Motor neuron (in vitro differentiated cells): ENCODE measurements around the gene DYNC2H1. TPM values are rescaled to one million over a fixed set of nuclear protein-coding genes. Genes with fewer than 3 reads are reported as not detected.
"Not testable (repeated sequence)": the region's sequence is repeated elsewhere in the genome, so short reads cannot be mapped to it uniquely, and the experiment has no call there.

Experiments
- ATAC-seq, 8 experiments: fragments of 200-7000 bp; cut with Tn5 transposase; replicated peaks in 6 of 8; 2 replicates each; pipeline ENCODE4 v1.8.0; 2021; ENCODE audit warnings: mild to moderate bottlenecking in 8 of 8, moderate library complexity in 8 of 8
- H3K27ac ChIP-seq, 2 donors: fragments of 250-450 bp; sonication (Bioruptor Pico); 2 replicates each; pipeline ENCODE4 v1.9.0; 2021; ENCODE audit warnings: antibody characterized with exemption in 2 of 2, mild to moderate bottlenecking in 2 of 2, moderate library complexity in 1 of 2
- H3K4me1 ChIP-seq, 2 donors: fragments of 250-450 bp; sonication (Bioruptor Pico); replicated peaks in 1 of 2; 2 replicates each; pipeline ENCODE4 v1.6.1; 2021; ENCODE audit warnings: antibody characterized with exemption in 2 of 2, mild to moderate bottlenecking in 2 of 2, moderate library complexity in 1 of 2
- H3K4me3 ChIP-seq, 5 donors: fragments of 250-450 bp; sonication (Bioruptor Pico); 2 replicates each; pipeline ENCODE4 v1.9.0; 2021; ENCODE audit warnings: antibody characterized with exemption in 5 of 5, mild to moderate bottlenecking in 5 of 5, moderate library complexity in 4 of 5
- WGBS, 10 experiments: fragments of 450-650 bp; shearing (Covaris generic); methylation state at CpG; one replicate each; pipeline ENCODE4 v1.0.0; 2022; 5-methylcytosine and 5-hydroxymethylcytosine counted together
- in situ Hi-C, 9 experiments: fragments of 400-800 bp; cut with MboI; loops; one replicate each; pipeline ENCODE4 v1.15.0; 2021; ENCODE audit warnings: low sequenced_read_pairs in 9 of 9, low pct_unique_long_range_greater_than_20kb in 2 of 9; ENCODE audit not compliant: unreplicated experiment in 9 of 9
- total RNA-seq, 8 experiments: library from RNA; unstranded; fragments of 300-600 nt; gene quantifications; 2 replicates each; pipeline versions ENCODE4 v1.2.3 to v1.2.4, GENCODE V29; 2022

The DYNC2H1 gene
- total RNA-seq, 8 experiments from 2014 or later, result 19.7 to 51.0 (median 33.2) TPM

- in situ Hi-C loops, result no loop called here
- WGBS, 10 experiments, result 0 to 10% (median 0%) methylated on average over 1 to 10 of the region's 26 CpGs; no CpG with 5 or more reads in 3 of the 10 experiments
- H3K4me1 ChIP-seq, result peaks cover 4 to 22% of the 10 kb centered on the region in 2 donors
- peak overlapping the region; percentile 69 to 85 (median 76) for H3K4me3 ChIP-seq
- H3K27ac ChIP-seq, result peak overlapping the region; percentile 88 to 90
- peak; percentile 29 to 64 (median 48) for ATAC-seq
Measured at GRCh38 chr11:103091064-103091800, 18.0 kb upstream of the DYNC2H1 start.

DNA sequence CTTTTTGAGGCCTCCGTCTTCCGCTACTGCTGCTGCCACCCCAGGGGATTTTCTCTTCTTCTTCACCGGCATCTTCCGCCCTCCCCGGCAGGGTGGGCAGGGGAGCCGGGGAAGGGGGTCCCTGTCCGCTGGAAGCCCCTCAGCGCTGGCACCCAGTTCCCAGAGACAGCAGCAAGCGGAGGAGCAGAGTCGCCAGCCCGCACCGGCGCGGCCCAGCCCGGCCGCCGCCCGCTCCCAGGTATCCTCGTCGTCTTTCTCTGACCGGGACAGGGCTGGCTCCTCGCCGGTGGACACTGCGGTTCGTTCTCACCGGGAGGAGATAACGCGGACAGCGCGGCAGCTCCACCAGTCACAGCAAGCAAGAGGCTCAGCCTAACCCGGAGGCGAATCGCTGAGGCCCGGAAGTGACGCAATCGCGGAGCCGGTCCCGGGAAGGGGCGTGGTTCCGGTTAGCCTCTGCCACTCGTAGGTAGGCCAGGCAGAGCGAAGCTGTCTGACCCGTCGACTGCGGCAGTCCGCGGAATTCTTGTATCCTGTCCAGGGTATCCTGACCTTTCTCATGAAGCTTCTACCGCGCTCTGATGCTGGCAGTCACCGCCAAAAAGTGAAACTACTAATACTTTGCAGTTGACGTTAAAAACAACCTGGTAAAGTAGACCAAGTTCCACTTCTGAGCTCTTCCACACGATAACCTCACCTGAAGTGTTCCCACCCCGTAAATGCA lies 17.3 kb upstream of the DYNC2H1 start, which contains the start of gene DCUN1D5:
DCUN1D5 (minus strand) TSS at position 360 of the 724 bp plus-strand sequence; CDS start at position 72, 288 bp downstream.
- in situ Hi-C loops, result no loop called here
- 0 to 5% (median 0%) methylated on average over 1 to 21 of the region's 54 CpGs; no CpG with 5 or more reads in 1 of the 10 experiments for WGBS, 10 experiments

DNA sequence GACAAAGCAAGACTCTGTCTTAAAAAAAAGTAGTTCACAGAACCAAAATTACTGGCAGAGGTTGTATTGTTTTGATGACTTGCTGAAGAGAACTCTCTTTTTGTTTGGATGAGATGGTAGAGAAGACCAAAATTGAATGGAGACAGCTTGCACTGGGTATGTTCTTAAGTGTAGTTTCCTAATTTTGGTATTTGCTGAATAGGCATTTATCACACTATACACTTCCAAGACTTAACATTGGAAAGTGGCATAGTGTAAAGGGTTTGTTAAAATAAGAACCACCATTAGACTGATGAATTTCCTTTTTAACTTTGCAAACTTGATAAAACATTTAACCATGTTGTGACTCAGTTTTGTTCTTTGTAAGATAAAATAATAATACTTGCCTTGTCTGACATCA lies 11.9 kb upstream of the DYNC2H1 start:
- in situ Hi-C loops, result no loop called here
- Histone ChIP-seq H3K27ac (no peak overlapping the region), H3K4me3 (no peak overlapping the region), H3K4me1 (peaks cover 0 to 4% of the 10 kb centered on the region in 2 donors)
- no peak for ATAC-seq

More for the DNA sequence above, 17.3 kb upstream of the DYNC2H1 start, which contains the start of gene DCUN1D5:
- peaks cover 4 to 22% of the 10 kb centered on the region in 2 donors for H3K4me1 ChIP-seq
- H3K4me3 ChIP-seq, result peak within 1 kb of the TSS; percentile 69 to 85 (median 76)
- peak; percentile 87 to 99 (median 98) for ATAC-seq
- peak within 1 kb of the TSS; percentile 88 to 90 for H3K27ac ChIP-seq

DNA sequence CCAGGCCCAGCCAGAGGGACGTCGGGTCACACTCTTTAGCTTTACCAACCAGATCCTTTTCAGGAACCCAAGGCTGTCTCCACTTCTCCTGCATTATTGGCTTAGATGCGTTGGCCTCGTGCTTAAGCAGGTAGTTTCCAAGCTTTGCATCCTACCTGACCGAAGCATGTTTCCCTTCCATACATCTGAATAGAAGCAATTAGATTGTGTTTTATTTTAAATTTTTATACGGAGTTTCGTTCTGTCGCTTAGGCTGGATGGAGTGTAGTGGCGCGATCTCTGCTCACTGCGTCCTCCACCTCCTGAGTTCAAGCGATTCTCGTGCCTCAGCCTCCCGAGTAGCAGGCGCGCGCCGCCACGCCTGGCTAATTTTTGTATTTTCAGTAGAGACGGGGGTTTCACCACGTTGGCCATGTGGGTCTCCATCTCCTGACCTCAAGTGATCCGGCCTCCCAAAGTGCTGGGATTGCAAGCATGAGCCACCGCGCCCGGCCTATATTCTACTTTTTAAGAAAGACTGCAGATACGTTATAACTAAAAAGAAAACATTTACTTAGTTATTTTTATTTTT lies 677 bp downstream of the DYNC2H1 start:
- peak in 7 of 8 experiments; percentile 1 to 12 (median 4) for ATAC-seq
- Histone ChIP-seq H3K4me1 (peaks cover 5 to 20% of the 10 kb centered on the region in 2 donors), H3K4me3 (peak overlapping the region; percentile 51 to 60 (median 58)), H3K27ac (peak overlapping the region in 1 of 2 donors; percentile 5)
- 0 to 30% (median 4%) methylated on average over 1 to 24 of the region's 26 CpGs; no CpG with 5 or more reads in 1 of the 10 experiments for WGBS, 10 experiments
- in situ Hi-C loops, result no loop called here

- in situ Hi-C loops, result no loop called here
- peaks cover 5 to 20% of the 10 kb centered on the region in 2 donors for H3K4me1 ChIP-seq
- H3K27ac ChIP-seq, result no peak overlapping the region
- ATAC-seq, result no peak
- peak overlapping the region; percentile 51 to 60 (median 58) for H3K4me3 ChIP-seq
Measured at GRCh38 chr11:103110391-103110790, 1.2 kb downstream of the DYNC2H1 start.

DNA sequence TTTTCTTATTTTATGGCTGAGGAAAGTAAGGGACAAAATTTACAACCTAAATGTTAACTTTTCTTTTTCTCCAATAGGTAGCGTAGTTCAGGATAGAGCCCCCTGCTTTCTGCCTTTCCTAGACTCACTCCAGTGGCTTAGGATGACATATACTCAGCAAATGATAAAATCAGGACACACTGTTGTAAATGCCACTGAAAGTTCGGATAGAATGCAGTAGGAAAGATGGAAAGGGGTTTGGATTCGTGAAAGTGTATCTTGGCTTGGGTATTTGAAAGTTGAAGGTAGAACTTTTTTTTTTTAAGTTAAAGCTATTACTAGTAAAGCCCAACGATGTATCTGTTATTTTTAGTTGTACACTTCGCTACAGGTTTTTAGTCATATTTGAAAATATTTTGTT lies 2.2 kb downstream of the DYNC2H1 start:
- H3K27ac ChIP-seq, result no peak overlapping the region
- H3K4me1 ChIP-seq, result peaks cover 5 to 20% of the 10 kb centered on the region in 2 donors
- in situ Hi-C loops, result no loop called here
- 67 to 100% (median 87%) methylated on average over 1 to 5 of the region's 5 CpGs for WGBS, 10 experiments
- no peak for ATAC-seq
- peak overlapping the region in 1 of 5 donors; percentile 2 for H3K4me3 ChIP-seq

GRCh38 chr11:103112364-103112763 lies 3.1 kb downstream of the DYNC2H1 start:
- H3K4me3 ChIP-seq, result no peak overlapping the region
- ATAC-seq, result no peak
- H3K4me1 ChIP-seq, result peaks cover 5 to 20% of the 10 kb centered on the region in 2 donors
- 22 to 83% (median 50%) methylated on average over 1 of the region's 1 CpG; no CpG with 5 or more reads in 2 of the 10 experiments for WGBS, 10 experiments
- H3K27ac ChIP-seq, result no peak overlapping the region
- in situ Hi-C loops, result no loop called here

GRCh38 chr11:103114836-103115235 lies 5.6 kb downstream of the DYNC2H1 start:
- no peak for ATAC-seq

DNA sequence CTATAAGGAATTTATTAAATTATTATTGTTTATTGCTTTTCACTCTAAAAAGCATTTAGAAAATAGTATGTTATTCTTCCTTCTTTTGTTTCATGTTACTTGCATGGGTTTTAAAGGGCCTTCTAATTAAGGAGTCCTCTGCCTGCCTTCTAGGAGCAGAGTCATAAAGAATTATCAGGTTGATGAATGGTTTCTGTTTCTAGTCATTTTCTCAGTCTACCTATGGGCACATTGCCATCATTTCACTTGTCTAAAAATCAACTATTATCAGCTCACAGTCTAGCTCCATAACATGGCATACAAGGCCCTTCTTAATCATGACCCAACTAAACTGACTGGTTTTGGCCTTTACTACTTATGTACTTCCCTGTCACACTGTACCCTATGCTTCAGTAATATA lies 16.2 kb downstream of the DYNC2H1 start:
- no peak overlapping the region for H3K4me3 ChIP-seq
- no peak for ATAC-seq
- no peak overlapping the region for H3K27ac ChIP-seq
- H3K4me1 ChIP-seq, result no peaks in the 10 kb centered on the region
- in situ Hi-C loops, result no loop called here

More at GRCh38 chr11:103114836-103115235, 5.6 kb downstream of the DYNC2H1 start:
- 83 to 100% (median 97%) methylated on average over 2 to 4 of the region's 4 CpGs for WGBS, 10 experiments
- H3K4me3 ChIP-seq, result no peak overlapping the region
- in situ Hi-C loops, result no loop called here
- peaks cover 5 to 20% of the 10 kb centered on the region in 2 donors for H3K4me1 ChIP-seq
- H3K27ac ChIP-seq, result no peak overlapping the region

GRCh38 chr11:103141986-103142385 lies 32.8 kb downstream of the DYNC2H1 start:
- H3K27ac ChIP-seq, H3K4me3 ChIP-seq, ATAC-seq, H3K4me1 ChIP-seq, in situ Hi-C loops: not testable (repeated sequence)
- WGBS, 10 experiments, result 70 to 100% (median 96%) methylated on average over 3 to 13 of the region's 13 CpGs; no CpG with 5 or more reads in 5 of the 10 experiments

DNA sequence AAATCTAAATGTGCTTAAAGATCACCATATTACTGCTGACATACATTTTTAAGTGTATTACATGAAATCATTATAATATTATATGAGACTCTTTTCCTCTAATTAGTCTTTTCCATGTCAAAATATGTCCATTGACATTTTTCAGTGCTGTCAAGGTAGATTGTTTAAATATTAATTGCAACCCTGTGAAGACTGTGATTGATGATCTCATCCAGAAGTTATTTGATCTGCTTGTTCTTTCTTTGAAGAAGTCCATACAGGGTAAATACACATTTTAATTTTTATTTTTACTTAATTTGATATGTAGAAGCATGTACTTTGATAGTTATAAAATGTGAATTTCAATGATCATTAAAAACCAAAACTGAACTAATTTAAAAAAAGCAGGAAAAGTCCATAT lies 38.4 kb downstream of the DYNC2H1 start:
- H3K27ac ChIP-seq, result no peak overlapping the region
- in situ Hi-C loops, result no loop called here
- H3K4me3 ChIP-seq, result no peak overlapping the region
- H3K4me1 ChIP-seq, result no peaks in the 10 kb centered on the region
- no peak for ATAC-seq

DNA sequence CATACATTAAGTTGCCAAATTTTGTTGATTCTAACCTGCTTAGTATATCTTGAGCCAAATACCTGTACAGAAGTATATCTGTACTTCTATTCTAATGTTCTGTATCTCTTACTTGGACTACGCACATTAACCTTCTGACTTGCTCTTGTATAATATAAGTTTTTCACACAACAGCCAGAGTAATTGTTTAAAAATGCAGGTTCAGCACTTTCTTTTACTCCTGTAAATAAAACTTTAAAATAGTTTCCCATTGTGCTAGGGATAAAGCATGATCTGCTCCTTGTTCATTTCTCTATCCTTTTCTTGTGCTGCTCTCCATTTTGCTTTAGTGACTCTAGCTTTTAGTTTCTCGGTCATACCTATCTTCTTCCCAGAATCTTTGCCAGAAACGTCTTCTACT lies 48.3 kb downstream of the DYNC2H1 start:
- Histone ChIP-seq H3K4me1 (no peaks in the 10 kb centered on the region), H3K27ac (no peak overlapping the region), H3K4me3 (no peak overlapping the region)
- in situ Hi-C loops, result no loop called here
- whole genome bisulfite sequencing, 10 experiments, result 75 to 100% (median 90%) methylated on average over 2 to 3 of the region's 3 CpGs; no CpG with 5 or more reads in 1 of the 10 experiments
- no peak for ATAC-seq

GRCh38 chr11:103164093-103164796 lies 55.0 kb downstream of the DYNC2H1 start:
- in situ Hi-C loops, result no loop called here
- Histone ChIP-seq H3K4me1 (no peaks in the 10 kb centered on the region), H3K27ac (no peak overlapping the region), H3K4me3 (no peak overlapping the region)
- no peak for ATAC-seq
- WGBS, 10 experiments, result 89 to 100% (median 100%) methylated on average over 1 to 2 of the region's 2 CpGs
